ENCODE measurements around the gene OR5A2.
"Not testable (repeated sequence)": the region's sequence is repeated elsewhere in the genome, so short reads cannot be mapped to it uniquely, and the experiment has no call there.

Gene OR5A2, protein sequence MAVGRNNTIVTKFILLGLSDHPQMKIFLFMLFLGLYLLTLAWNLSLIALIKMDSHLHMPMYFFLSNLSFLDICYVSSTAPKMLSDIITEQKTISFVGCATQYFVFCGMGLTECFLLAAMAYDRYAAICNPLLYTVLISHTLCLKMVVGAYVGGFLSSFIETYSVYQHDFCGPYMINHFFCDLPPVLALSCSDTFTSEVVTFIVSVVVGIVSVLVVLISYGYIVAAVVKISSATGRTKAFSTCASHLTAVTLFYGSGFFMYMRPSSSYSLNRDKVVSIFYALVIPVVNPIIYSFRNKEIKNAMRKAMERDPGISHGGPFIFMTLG

DNA sequence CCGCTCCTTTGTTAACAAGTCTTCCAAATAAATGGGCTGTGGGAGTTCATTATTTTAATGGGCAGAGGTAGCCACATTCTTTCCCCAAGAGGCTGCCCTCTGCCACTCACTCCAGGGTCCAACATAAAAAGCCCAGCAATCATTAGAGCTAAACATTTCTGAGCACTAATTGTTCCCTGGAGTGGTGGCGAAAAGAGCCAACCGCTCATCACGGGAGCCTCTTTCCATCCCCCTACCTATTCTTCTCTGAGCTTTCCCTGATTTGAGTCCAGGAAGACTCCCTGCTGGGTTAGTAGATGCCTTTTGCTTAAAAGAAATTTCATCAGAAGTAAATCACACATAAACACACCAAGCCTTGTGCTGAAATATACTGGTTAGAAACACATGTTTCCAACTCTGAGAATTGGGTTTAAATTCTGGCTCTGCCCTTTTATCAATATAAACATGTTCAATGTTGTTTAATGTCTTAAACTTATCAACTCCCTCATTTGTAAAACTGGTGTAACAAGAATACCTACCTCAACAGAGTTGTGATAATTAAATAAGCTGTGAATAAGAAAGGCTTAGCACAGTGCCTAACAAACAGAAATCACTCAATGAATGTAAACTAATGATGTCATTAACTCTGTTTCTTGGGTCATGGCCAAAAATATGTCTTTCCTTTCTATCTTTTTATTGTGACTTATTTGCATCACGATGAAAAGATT, at the start of gene OR5A2:
TSS of gene OR5A2 (minus strand) at position 53 of the 707 bp plus-strand sequence. CDS start 3,460 bp downstream, outside the sequence.
- no peak for DNase-seq (ENCODE audit: low read depth)

- DNase-seq (ENCODE audit: low read depth) = no peak
These were observed 49.0 kb upstream of the OR5A2 start for GRCh38 chr11:59475176-59475575.

DNA sequence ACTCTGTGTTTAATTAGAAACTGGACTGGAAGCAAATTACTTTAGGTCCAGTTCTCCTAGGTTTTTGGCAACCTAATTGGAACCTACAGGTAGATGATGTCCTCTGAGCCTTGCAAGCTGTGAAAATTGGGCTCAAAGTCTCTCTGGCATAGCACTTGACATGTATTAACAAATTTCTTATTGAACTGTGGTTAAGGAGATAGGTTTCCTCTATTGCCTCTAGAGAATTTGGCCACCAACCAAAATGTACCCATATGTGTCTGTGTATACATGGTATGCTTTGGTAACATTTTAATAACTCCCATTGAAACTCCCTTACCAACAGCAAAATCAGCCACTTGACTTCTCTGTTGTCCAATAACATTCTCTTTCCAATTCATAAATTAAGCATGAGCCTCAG, 46.8 kb upstream of the OR5A2 start, which contains the start of gene OR4D10:
TSS of gene OR4D10 (plus strand) at position 301 of the 400 bp plus-strand sequence. CDS start 4,115 bp downstream, outside the sequence.
- no peak for DNase-seq (ENCODE audit: low read depth)

DNA sequence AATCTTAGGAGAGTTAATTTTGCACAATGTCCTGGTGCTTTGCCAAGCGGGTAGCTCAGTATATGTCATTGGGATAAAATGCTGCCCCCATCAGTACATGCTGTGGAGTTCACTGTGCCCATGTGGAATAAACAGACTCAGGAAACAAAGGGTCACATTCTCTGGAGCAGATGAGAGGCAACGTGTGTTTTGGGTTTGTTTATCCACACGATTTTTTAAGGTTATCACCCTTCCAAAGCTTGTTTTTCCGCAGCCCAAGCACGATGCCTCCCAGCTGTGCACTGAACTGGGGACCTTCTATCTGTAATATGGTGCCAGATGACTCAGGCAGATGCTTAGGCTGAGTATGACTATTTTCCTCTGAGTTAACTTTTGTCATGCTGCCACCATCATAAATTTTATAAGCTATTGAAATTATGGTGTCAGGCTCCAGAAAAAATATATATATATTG, 37.0 kb upstream of the OR5A2 start:
- DNase-seq (ENCODE audit: low read depth) = no peak

DNA sequence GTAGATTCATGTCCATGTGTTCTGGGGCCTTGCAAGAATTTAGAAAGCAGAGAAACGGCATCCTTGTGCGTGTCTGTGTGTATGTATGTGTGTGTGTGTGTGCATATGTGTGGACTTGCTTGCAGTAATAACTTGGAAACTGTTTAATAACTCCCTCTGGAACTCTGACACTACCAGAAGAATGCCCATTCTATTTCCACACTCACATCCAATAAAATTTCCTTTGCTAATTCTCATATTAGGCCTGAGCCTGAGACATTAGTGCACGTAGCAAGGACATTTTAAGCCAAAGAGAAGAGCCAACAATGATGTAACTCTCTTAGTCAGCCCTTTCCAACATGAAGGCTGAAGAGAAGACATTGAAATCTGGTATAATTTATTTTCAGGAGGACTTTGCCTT, 33.7 kb upstream of the OR5A2 start:
- DNase-seq (ENCODE audit: low read depth) = no peak

- no peak for DNase-seq (ENCODE audit: low read depth)
These were observed 30.4 kb upstream of the OR5A2 start, which contains the start of gene OR4D6 for GRCh38 chr11:59456661-59457060. Gene OR4D6 (plus strand): TSS chr11:59456961. CDS start chr11:59456961, 0 bp downstream.

- no peak for DNase-seq (ENCODE audit: low read depth)
These were observed 22.3 kb upstream of the OR5A2 start for GRCh38 chr11:59448484-59448883.

DNA sequence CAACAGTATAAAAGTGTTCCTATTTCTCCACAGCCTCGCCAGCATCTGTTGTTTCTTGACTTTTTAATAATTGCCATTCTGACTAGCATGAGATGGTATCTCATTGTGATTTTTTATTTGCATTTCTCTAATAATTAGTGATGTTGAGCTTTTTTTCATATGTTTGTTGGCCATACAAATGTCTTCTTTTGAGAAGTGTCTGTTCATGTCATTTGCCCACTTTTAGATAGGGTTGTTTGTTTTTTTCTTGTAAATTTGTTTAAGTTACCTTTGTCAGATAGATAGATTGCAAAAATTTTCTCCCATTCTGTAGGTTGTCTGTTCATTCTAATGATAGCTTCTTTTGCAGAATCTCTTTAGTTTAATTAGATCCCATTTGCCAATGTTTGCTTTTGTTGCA, 19.4 kb upstream of the OR5A2 start:
- DNase-seq (ENCODE audit: low read depth) = not testable (repeated sequence)

DNA sequence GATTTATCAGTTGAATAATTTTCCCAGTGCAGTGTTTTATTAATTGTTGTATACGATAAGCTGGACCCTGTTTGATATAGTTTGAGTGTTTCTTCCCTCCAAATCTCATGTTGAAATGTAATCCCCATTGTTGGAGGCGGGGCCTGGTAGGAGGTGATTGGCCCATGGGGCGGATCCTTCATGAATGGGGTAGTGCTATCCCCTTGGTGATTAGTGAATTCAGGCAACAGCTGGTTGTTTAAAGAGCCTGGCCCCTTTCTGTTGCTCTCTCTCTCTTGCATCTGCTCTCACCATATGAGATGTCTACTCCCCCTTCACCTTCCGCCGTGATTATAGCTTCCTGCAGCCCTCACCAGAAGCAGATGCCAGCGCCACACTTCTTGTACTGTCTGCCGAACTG, 11.6 kb upstream of the OR5A2 start:
- DNase-seq (ENCODE audit: low read depth) = no peak

GRCh38 chr11:59436169-59436568, 10.0 kb upstream of the OR5A2 start, which contains the start of gene OR5A1:
Gene OR5A1 (plus strand): TSS chr11:59436469. CDS start chr11:59443169, 6,700 bp downstream.
- no peak for DNase-seq (ENCODE audit: low read depth)

DNA sequence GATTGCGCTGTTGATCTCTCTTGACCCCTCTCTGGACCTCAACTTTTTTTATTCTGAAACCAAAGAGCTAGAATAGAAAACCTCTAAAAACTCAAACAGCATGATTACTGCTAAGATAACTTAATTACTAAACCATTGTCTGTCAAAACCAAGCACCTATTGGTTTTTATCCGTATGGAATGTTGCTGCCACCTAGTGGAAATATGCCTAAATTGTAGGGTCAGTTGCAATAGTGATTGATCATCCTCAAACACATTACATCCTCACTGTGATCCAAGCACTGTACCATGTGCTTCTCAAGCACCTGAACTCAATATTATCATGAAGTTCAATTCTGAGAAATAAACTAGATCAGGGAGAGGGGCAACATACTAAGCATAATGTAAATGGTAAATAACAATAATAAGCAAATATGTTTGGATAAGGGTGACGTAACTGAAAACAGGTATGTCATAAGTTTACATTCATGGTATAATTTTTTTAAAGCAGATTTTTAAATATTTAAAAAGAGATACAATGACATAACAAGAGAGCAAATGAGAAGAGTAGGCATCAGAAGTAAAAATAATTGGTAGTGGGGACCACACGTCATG, 3.8 kb upstream of the OR5A2 start:
- peak; percentile 17 for DNase-seq (ENCODE audit: low read depth)

GRCh38 chr11:59427068-59427382, 812 bp upstream of the OR5A2 start:
- DNase-seq (ENCODE audit: low read depth) = no peak

- DNase-seq (ENCODE audit: low read depth) = no peak
These were observed 1.1 kb downstream of the OR5A2 start for GRCh38 chr11:59425131-59425530.

DNA sequence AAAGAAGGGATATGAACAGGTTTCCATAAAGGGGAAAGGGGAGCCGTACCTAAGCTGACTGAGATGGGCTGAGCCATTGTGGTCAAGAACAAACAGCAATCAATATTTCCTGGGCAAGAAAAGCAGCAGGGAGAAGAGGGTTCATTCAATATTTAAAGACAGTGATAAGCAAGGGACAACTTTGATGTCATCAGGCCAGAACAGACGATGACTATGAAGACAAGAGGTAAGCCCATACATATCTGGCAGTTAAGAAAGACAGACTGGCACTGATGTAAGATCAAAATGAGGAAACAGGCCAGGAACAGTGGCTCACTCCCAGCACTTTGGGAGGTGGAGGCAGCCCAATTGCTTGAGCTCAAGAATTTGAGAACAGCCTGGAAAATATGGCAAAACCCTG, 2.4 kb downstream of the OR5A2 start:
- no peak for DNase-seq (ENCODE audit: low read depth)

DNA sequence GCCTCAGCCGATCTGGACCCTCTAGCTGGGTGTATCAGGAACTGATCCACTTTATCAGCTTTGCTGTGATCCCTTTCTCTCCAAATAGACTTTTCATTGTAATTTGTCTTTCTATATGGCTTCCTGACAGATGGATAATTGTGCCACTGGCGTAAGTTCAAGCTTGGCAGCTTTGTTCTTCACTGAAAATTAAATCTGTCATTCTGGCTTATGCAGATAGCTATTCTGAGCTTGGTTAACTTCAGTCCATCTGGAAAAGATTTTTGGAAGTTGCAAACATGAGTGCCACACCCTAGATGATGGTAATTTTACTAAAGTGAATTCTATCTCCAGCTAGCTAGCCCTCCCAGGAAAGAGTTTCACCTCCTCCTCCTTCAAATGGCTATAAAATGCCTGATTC, 8.1 kb downstream of the OR5A2 start:
- no peak for DNase-seq (ENCODE audit: low read depth)

DNA sequence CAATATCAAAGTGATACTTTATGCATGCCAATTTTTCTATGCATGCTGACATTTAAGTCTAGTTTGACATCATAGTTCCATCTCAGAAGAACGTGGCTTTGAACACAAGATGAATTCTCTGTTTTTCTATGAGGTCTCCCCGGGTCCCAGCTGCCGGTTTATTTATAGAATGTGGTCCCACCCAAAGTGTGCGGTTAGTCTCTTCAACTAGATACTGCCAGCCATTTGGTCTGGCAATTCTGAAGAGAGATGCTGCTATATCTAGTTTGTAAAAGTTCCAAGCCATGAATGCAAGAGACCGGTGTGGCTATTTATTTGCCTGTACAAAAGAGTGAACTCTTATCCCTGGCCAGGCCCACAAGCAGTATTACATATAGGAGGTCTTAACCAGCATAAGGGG, 9.2 kb downstream of the OR5A2 start:
- no peak for DNase-seq (ENCODE audit: low read depth)

GRCh38 chr11:59416613-59417012, 9.6 kb downstream of the OR5A2 start:
- DNase-seq (ENCODE audit: low read depth) = no peak

DNA sequence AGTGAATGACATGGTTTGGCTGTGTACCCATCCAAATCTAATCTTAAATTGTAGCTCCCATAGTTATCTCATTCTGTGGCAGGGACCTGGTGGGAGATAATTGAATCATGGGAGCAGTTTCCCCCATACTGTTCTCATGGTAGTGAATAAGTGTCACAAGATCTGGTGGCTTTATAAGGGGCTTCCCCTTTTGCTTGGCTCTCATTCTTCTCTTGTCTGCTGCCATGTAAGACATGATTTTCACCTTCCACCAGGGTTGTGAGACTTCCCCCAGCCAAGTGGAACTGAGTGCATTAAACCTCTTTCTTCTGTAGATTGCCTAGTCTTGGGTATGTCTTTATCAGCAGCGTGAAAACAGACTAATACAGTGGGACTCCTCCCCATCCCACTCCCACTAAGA, 11.1 kb downstream of the OR5A2 start:
- no peak for DNase-seq (ENCODE audit: low read depth)

DNA sequence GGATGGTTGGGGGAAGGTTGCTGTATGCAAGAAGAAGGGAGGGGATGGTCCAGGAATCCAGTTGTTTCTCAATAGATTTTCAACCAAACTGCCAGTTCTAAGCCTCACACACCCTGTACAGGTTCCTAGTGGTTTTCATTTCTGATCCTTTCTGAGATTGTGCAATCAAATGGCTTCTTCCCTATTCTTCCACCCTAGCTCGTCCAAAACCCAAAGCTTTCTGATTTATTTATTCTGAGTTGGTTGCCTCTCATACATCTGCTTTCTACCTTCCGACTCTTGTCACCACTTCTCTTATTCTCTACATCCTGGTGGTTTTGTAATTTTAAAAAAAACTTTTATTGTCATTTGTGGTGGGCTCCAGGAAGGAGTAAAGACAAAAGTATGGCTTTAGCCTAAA, 12.6 kb downstream of the OR5A2 start:
- no peak for DNase-seq (ENCODE audit: low read depth)

DNA sequence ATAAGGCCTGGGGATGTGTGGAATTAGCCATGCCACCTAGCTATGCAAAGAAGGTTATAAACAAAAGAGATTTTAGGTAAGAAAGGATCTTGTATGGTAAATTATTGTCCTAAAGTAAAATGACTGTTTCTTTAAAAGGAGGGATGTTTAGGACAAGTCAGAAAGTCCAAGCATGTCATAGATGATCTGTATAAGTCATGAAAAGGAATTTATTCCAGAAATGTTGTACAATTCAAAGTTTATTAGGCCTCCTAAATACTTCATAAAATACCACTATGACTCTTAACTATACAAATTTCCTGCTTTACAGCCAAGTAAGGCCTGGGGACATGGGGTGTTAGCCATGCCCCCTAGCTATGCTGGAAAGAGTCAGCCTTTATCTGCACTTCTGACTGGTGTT, 22.7 kb downstream of the OR5A2 start:
- DNase-seq (ENCODE audit: low read depth) = no peak

DNA sequence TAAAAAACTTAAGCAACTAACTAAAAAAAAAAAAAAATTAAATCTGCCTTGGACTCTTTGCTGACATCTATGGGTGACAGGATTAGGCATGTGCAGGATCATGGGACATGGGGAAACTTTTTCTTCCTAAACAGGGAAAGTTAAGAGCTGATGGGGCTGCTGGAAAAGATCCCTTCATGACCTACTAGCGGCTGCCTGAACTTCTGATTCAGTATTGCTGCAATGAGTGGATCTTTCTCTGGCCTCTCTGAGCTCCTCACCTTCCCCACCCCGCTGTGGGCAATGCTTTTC, 25.0 kb downstream of the OR5A2 start:
- DNase-seq (ENCODE audit: low read depth) = no peak

DNA sequence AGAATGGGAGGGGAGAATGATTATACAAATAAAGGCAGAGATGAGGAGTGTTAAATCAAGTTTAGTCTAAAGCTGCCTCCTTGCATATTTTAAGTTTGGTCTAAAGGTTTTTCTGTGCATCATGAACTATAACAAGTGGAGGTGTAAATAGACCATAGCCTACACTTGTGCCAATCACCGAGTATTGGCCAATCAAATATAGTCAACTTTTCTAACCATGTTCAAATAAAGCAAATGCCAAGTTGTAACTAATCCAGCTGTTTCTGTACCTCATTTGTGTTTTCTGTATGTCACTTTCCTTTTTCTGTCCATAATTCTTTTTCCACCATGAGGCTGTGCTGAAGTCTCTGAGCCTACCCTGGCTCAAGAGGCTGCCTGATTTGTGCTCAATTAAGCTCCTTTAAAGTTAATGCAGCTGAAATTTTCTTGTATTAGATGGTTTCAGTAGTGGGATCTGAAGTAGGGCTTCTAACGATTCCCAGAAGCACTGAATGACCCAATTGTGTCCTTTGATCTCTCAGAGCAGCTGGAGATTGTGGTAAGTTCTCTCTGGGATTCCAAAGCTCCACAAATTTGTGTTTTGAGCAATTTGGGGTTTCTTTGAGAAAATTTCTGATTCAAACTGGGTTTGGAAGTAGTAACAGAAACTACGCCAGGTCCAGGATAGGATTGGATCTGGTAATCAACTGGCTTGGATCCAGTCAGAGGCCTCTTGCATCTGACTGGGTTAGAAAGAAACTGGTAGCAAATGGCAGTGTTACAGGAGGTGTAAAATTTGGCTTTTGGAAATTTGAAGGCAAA, 25.6 kb downstream of the OR5A2 start:
- no peak for DNase-seq (ENCODE audit: low read depth)
